Astrocyte of the hippocampus (primary cell): Measurements from ENCODE around the gene UTS2B.

Experiments
- DNase-seq: peaks from one replicate; pipeline ENCODE4 v3.0.0; 2011; ENCODE audit warnings: low read depth, low spot score

UTS2B gene

GRCh38 chr3:191239407-191240031 is 90.8 kb downstream of the UTS2B start:
- no peak for DNase-seq

GRCh38 chr3:191238321-191238817 is 92.0 kb downstream of the UTS2B start:
- peak; percentile 20 for DNase-seq

- DNase-seq = no peak
These were observed 93.1 kb downstream of the UTS2B start for GRCh38 chr3:191237047-191237882.

- peak; percentile 26 for DNase-seq
These were observed 93.7 kb downstream of the UTS2B start for GRCh38 chr3:191236646-191237045.

- DNase-seq = peak; percentile 43
These were observed 94.7 kb downstream of the UTS2B start for GRCh38 chr3:191235331-191236314.

- DNase-seq = no peak
These were observed 96.1 kb downstream of the UTS2B start for GRCh38 chr3:191234216-191234615.

- DNase-seq = no peak
These were observed 102.8 kb downstream of the UTS2B start for GRCh38 chr3:191227541-191227940.

GRCh38 chr3:191221638-191222037 is 108.7 kb downstream of the UTS2B start:
- no peak for DNase-seq

GRCh38 chr3:191220908-191221307 is 109.4 kb downstream of the UTS2B start:
- no peak for DNase-seq

- DNase-seq = no peak
These were observed 113.0 kb downstream of the UTS2B start for GRCh38 chr3:191217301-191217700.
